K562 (cell line): ENCODE data around the gene SNRPD2. TPM values are rescaled to one million over a fixed set of nuclear protein-coding genes. Genes with fewer than 3 reads are reported as not detected.

Source experiments
- ARID4B ChIP-seq: sonication (generic); formaldehyde crosslinking; IDR thresholded peaks from 2 replicates; pipeline ENCODE4 v1.8.0; 2022; ENCODE audit warnings: mild to moderate bottlenecking, missing genetic modification reagents
- TCF3 ChIP-seq: sonication (generic); formaldehyde crosslinking; IDR thresholded peaks from 2 replicates; pipeline ENCODE4 v1.4.0; 2020; ENCODE audit warnings: mild to moderate bottlenecking, missing genetic modification reagents
- polyA plus RNA-seq, 8 experiments: library from polyadenylated mRNA; depleted of rRNA in 4 of 8; stranded (reverse) in 5 of 8; unstranded in 3 of 8; fragments of >200 nt; fragmentation: Nextera tagmentation in 2 of 8; fragmentation: Illumina TruSeq in 1 of 8; extraction: Ambion mirVana in 2 of 8; extraction: Trizol in 1 of 8; gene quantifications; 2 replicates each; pipeline versions ENCODE4 v1.2.1 to v1.2.3, GENCODE V29; 2011 to 2014; ENCODE audit warnings: inconsistent platforms in 1 of 8, missing spikeins in 1 of 8
- total RNA-seq, 7 experiments: library from RNA; depleted of rRNA in 6 of 7; stranded (reverse); fragments of >200 nt in 6 of 7; fragmentation: Illumina TruSeq in 2 of 7; extraction: Trizol in 2 of 7; gene quantifications; 2 replicates each; pipeline versions ENCODE4 v1.2.1 to v1.2.3, GENCODE V29; 2011 to 2021; ENCODE audit warnings: low replicate concordance in 1 of 7

SNRPD2 gene
- total and polyA plus RNA-seq, 9 of the 15 experiments (the other 6 are each of a cell fraction or from before 2014, with no cell fraction given): 728 to 4,411 (median 1,029) TPM

- no peak; the same call in 1 of the 2 replicates for TF ChIP-seq ARID4B (CRISPR knock-in tag)
- TF ChIP-seq TCF3 (CRISPR knock-in tag): no peak
Measured at GRCh38 chr19:45693106-45693788, 1.5 kb upstream of the SNRPD2 start (continued).
